IPS-15b (cell line): ENCODE measurements around the gene CRIP3.

Experiments used
- H3K27me3 ChIP-seq: one replicate; pipeline ENCODE4 v1.6.1; 2013; ENCODE audit warnings: low read length; ENCODE audit not compliant: control insufficient read depth, insufficient read depth
- H3K36me3 ChIP-seq: one replicate; pipeline ENCODE4 v1.6.1; 2013; ENCODE audit warnings: low read length; ENCODE audit not compliant: control insufficient read depth, insufficient read depth
- H3K4me1 ChIP-seq: one replicate; pipeline ENCODE4 v1.6.1; 2013; ENCODE audit warnings: mild to moderate bottlenecking, low read length; ENCODE audit not compliant: control insufficient read depth, insufficient read depth
- H3K4me3 ChIP-seq: one replicate; pipeline ENCODE4 v1.5.1; 2013; ENCODE audit warnings: low read depth, low read length
- H3K9ac ChIP-seq: one replicate; pipeline ENCODE4 v1.6.1; 2013; ENCODE audit warnings: low read depth, mild to moderate bottlenecking, low read length
- H3K9me3 ChIP-seq: one replicate; pipeline ENCODE4 v1.6.1; 2013; ENCODE audit warnings: mild to moderate bottlenecking, low read length; ENCODE audit not compliant: control insufficient read depth, insufficient read depth

CRIP3 gene

DNA sequence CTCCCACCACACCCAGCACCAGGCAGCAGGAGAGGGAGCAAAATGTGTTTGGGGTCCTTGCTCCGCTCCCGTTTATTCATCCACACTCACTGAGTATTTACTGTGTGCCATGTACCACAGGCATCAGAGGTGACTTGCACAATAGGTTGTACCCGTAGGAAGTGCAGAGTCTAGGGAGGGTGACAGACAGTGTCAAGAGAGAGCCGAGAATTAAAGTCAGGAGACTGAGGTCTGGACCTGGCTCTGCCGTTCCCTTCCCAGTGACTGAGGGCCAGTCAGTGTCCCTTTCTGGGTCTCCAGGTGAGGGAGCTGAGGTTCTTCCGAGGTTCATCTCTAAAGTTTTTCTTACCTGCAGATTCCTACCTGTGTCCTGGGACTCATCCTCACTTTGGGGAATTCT is 43.1 kb downstream of the CRIP3 start:
- Histone ChIP-seq H3K4me1 (peaks cover 12% of the 10 kb centered on the region), H3K4me3 (no peak overlapping the region), H3K9ac (no peak overlapping the region), H3K9me3 (no peaks in the 10 kb centered on the region), H3K27me3 (peaks cover 26% of the 10 kb centered on the region), H3K36me3 (no peaks in the 10 kb centered on the region)

- peaks cover 9% of the 10 kb centered on the region for H3K4me1 ChIP-seq
- no peak overlapping the region for H3K4me3 ChIP-seq
- peaks cover 19% of the 10 kb centered on the region for H3K27me3 ChIP-seq
- H3K9me3 ChIP-seq = no peaks in the 10 kb centered on the region
- no peak overlapping the region for H3K9ac ChIP-seq
- no peaks in the 10 kb centered on the region for H3K36me3 ChIP-seq
Observed at GRCh38 chr6:43264599-43265145, 44.0 kb downstream of the CRIP3 start.

GRCh38 chr6:43263314-43264178 is 45.1 kb downstream of the CRIP3 start:
- Histone ChIP-seq H3K9ac (no peak overlapping the region), H3K36me3 (no peaks in the 10 kb centered on the region), H3K4me3 (no peak overlapping the region), H3K4me1 (peaks cover 9% of the 10 kb centered on the region), H3K9me3 (no peaks in the 10 kb centered on the region), H3K27me3 (peaks cover 9% of the 10 kb centered on the region)

DNA sequence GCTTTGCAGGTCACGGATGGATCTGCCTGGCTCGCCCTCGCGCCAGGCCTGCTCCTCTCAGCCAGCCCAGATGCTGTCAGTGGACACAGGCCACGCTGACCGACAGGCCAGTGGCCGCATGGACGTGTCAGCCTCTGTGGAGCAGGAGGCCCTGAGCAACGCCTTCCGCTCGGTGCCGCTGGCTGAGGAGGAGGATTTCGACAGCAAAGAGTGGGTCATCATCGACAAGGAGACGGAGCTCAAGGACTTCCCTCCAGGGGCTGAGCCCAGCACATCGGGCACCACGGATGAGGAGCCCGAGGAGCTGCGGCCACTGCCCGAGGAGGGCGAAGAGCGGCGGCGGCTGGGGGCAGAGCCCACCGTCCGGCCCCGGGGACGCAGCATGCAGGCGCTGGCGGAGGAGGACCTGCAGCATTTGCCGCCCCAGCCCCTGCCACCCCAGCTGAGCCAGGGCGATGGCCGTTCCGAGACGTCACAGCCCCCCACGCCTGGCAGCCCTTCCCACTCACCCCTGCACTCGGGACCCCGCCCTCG is 45.8 kb downstream of the CRIP3 start:
- no peaks in the 10 kb centered on the region for H3K36me3 ChIP-seq
- peaks cover 2% of the 10 kb centered on the region for H3K27me3 ChIP-seq
- H3K4me1 ChIP-seq = peaks cover 8% of the 10 kb centered on the region

DNA sequence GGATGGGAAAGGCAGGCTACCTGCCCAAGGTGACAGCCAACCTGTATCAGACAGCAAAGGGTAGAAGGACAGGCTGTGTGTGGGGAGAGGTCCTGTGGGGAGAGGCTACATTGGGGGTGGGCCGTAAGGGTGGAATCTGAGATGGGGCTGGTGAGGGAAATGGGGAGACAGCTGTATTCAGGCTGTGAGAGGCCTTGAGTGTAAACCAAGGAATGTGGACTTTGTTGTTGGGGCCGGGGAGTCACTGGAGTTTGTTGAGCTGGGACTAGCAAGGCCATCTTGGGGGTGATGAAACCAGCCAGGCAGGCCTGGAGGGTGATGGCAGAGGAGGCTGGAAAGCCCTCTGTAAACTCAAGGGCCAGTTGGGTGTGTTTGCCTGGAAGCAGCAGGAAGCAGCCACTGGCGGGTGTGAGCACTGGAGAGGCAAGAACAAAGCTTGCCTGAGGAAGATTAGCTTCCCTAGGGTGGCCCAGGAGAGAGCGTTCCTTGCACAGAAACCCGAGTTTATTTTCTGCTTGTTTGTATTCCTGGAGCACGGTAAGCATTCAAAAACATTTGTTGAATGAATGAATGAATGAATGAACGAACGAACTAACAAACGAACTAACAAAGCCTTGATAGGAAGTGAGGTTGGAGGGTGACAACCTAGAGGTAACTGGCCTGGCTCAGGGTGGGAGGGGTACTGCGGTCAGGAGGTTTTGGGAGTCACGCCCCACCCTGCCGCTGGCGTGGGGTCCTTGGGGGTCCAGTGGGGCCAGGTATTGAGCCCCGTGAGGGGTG is 46.4 kb downstream of the CRIP3 start:
- H3K4me3 ChIP-seq = no peak overlapping the region
- no peaks in the 10 kb centered on the region for H3K9me3 ChIP-seq
- no peaks in the 10 kb centered on the region for H3K36me3 ChIP-seq
- H3K9ac ChIP-seq = no peak overlapping the region
- H3K27me3 ChIP-seq = no peaks in the 10 kb centered on the region
- peaks cover 2% of the 10 kb centered on the region for H3K4me1 ChIP-seq

More for the DNA sequence above, 45.8 kb downstream of the CRIP3 start:
- Histone ChIP-seq H3K4me3 (no peak overlapping the region), H3K9ac (no peak overlapping the region), H3K9me3 (no peaks in the 10 kb centered on the region)

DNA sequence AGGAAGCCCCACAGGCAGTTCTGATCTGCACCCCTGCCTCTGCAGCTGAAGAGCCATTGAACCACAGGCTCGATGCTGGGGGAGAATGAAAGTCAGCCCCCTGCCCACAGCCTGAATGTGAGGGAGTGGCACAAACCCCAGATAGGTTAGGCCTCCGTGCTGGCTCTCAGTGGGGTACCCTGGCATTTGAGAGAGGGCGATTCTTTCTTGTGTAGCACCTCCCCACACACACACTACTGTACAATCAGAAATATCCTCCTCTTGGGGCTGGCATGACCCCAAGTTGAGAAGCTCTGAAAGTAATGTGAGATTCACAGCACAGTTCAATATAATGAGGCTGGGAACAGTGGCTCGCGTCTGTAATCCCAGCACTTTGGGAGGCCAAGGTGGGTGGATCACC is 47.4 kb downstream of the CRIP3 start:
- H3K9ac ChIP-seq = no peak overlapping the region
- no peak overlapping the region for H3K4me3 ChIP-seq
- H3K9me3 ChIP-seq = no peaks in the 10 kb centered on the region
- no peaks in the 10 kb centered on the region for H3K36me3 ChIP-seq
- H3K27me3 ChIP-seq = no peaks in the 10 kb centered on the region
- no peaks in the 10 kb centered on the region for H3K4me1 ChIP-seq

DNA sequence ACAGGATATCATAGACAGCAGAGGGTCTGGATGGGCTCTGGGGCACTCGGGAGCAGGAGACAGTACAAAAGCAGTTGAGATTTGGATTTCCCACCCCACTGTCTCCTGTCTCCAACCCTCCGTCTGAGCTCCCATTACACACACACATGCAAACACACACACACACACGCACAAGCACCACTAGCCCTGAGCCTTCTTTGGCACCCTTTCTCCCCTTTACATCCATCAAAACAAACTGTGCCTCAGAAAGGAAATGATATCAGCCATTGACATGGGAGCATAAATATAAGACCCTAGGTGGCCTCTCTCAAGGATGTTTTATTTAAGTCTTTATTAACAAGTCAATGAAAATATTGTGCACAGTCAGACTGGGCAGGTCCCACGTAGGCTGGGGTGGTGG is 47.8 kb downstream of the CRIP3 start:
- Histone ChIP-seq H3K27me3 (no peaks in the 10 kb centered on the region), H3K9me3 (no peaks in the 10 kb centered on the region), H3K4me3 (no peak overlapping the region), H3K9ac (no peak overlapping the region), H3K4me1 (no peaks in the 10 kb centered on the region), H3K36me3 (no peaks in the 10 kb centered on the region)

DNA sequence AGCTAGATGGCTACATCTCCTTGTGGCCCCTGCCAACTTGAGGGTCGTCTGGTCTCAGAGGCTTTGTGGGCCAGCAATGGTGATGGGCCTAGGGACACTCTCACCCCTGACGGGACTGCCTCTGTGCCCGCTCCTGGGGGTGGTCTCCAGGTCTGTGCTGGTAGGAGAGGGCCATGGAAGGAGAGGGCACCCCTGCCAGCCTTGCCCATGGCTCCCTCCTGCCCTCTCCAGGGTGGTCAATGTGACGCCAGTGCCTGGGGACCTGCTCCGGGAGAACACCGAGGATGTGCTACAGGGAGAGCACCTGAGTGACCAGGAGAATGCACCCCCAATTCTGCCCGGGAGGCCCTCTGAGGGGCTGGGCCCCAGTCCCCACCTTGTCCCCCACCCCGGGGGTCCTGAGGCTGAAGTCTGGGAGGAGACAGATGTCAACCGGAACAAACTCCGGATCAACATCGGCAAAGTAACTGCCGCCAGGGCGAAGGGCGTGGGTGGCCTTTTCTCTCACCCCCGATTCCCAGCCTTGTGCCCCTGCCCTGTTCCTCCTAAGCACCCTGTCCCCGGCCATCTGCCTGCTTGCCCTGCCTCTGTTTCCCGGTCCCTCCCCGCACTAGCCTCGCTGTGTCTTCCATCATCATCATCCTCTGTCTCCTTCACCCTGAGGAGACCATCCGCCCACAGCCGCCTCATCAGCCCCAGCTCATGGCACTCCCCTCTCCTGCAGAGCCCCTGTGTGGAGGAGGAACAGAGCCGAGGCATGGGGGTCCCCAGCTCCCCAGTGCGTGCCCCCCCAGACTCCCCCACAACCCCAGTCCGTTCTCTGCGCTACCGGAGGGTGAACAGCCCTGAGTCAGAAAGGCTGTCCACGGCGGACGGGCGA is 49.6 kb downstream of the CRIP3 start:
- no peak overlapping the region for H3K4me3 ChIP-seq
- H3K36me3 ChIP-seq = no peaks in the 10 kb centered on the region
- H3K4me1 ChIP-seq = no peaks in the 10 kb centered on the region
- H3K9ac ChIP-seq = no peak overlapping the region
- H3K9me3 ChIP-seq = no peaks in the 10 kb centered on the region
- no peaks in the 10 kb centered on the region for H3K27me3 ChIP-seq

DNA sequence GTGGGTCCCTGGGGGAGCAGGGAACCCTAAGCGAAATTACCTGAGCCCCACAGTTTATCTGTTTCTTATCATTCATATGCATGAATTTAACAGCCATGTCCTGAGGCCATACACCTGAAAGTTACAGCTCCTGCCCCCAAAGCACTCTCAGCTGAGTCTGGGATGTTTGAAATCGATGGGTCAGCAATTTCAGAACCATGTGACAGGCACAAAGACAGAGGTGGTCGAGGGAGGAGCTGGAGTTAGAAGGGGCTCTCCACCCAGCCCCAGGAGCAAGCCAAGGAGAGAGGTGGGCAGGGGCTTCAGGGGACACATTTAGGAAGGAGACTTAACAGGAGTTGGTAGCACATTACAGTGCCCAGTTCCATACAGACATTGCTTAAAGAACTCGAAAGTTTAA is 50.4 kb downstream of the CRIP3 start:
- H3K4me1 ChIP-seq = no peaks in the 10 kb centered on the region
- H3K4me3 ChIP-seq = no peak overlapping the region
- H3K9me3 ChIP-seq = no peaks in the 10 kb centered on the region
- no peak overlapping the region for H3K9ac ChIP-seq
- H3K27me3 ChIP-seq = no peaks in the 10 kb centered on the region
- H3K36me3 ChIP-seq = no peaks in the 10 kb centered on the region

DNA sequence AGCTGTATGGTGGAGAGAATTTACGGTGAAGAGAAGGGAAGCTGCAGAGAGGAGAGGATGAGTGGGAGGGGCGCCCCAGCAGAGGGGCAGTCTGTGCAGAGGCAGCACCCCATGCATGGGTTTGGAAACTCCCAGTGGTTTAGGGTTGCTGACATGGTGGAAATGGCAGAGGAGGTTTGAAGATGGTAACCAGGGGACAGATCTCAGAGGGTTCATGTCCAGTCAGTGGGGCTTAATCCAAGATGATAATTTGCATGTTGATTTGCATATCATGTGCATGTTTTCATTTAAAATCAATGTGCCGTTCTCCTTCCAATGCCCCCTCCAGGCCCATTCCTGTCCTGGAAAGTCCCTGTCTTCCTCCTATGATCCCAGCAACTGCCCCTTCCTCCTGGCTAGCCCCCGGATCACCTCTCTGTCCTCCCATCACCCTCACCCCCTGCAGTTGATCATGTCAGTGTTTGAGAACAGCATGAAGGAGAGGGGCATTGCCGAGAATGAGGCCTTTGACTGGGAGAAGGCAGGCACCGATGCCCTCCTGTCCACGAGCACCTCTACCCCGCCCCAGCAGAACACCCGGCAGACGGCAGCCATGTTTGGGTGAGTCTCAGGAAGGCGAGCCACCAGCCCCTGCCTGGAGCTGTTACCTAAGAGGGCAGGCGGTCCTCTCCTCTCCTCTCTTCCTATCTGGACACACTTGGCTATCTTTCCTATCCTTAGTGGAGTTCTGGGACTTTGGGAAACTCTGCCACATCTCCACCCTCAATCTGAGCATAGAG is 51.1 kb downstream of the CRIP3 start:
- H3K9me3 ChIP-seq = no peaks in the 10 kb centered on the region
- H3K4me1 ChIP-seq = no peaks in the 10 kb centered on the region
- no peaks in the 10 kb centered on the region for H3K27me3 ChIP-seq
- no peak overlapping the region for H3K4me3 ChIP-seq
- no peak overlapping the region for H3K9ac ChIP-seq
- no peaks in the 10 kb centered on the region for H3K36me3 ChIP-seq
